Loucy (cell line): ENCODE results near the gene ZBTB21.

Experiments
- CTCF ChIP-seq: fragments of 200-600 bp; sonication (generic); conservative IDR thresholded peaks from 2 replicates; pipeline ENCODE4 v1.5.1; 2014; ENCODE audit warnings: mild to moderate bottlenecking, antibody characterized with exemption, low read length
- EZH2phosphoT487 ChIP-seq: fragments of 200-600 bp; IDR thresholded peaks from 2 replicates; pipeline ENCODE4 v1.6.1; 2018; ENCODE audit warnings: antibody characterized with exemption, mild to moderate bottlenecking, moderate library complexity, borderline replicate concordance

GRCh38 chr21:42013931-42014330 is 3.8 kb upstream of the ZBTB21 start:
- TF ChIP-seq CTCF (no peak), EZH2phosphoT487 (no peak)
